PC-3 (cell line): Measurements from ENCODE around the gene RTN4RL1. TPM values are rescaled to one million over a fixed set of nuclear protein-coding genes. Genes with fewer than 3 reads are reported as not detected.

ENCODE experiments used
- ATAC-seq: fragments of 200-7000 bp; cut with Tn5 transposase; 2 replicates; pipeline ENCODE4 v1.9.1; 2020; ENCODE audit warnings: mild to moderate bottlenecking, moderate library complexity
- BruUV-seq: library from RNA; stranded (reverse); fragments of 400-500 nt; replicated peaks from 2 replicates; lab custom pipeline; 2021; lab: Mats Ljungman, UMichigan
- CTCF ChIA-PET: fragments of 300-600 bp; sonication (Branson Sonifier 250); formaldehyde crosslinking; loops from one replicate; lab custom pipeline; 2022; ENCODE audit warnings: antibody characterized with exemption; lab: Charles Lee
- POLR2A ChIA-PET: fragments of 300-600 bp; sonication (Branson Sonifier 250); formaldehyde crosslinking; loops from one replicate; lab custom pipeline; 2022; ENCODE audit warnings: antibody characterized with exemption; ENCODE audit not compliant: unreplicated experiment; lab: Charles Lee
- DNase-seq: peaks from one replicate; pipeline ENCODE4 v3.0.0-alpha.2; 2015
- H2AFZ ChIP-seq: fragments of 300-600 bp; sonication (generic); 2 replicates; pipeline ENCODE4 v1.6.0; 2016; ENCODE audit warnings: antibody characterized with exemption, low read length
- H3F3A ChIP-seq: fragments of 300-600 bp; sonication (generic); one replicate; pipeline ENCODE4 v1.6.0; 2017; ENCODE audit warnings: antibody characterized with exemption, low read length, control low read depth, mild to moderate bottlenecking; ENCODE audit not compliant: unreplicated experiment
- H3K27ac ChIP-seq: fragments of 300-600 bp; sonication (generic); 2 replicates; pipeline ENCODE4 v1.5.1; 2016; ENCODE audit warnings: mild to moderate bottlenecking, low read length
- H3K27me3 ChIP-seq: fragments of 300-600 bp; sonication (generic); 2 replicates; pipeline ENCODE4 v1.6.1; 2016; ENCODE audit warnings: low read length, mixed read lengths
- H3K36me3 ChIP-seq: fragments of 300-600 bp; sonication (generic); 2 replicates; pipeline ENCODE4 v1.6.1; 2016; ENCODE audit warnings: low read depth, mixed run types, low read length, mixed read lengths
- H3K4me1 ChIP-seq: fragments of 300-600 bp; sonication (generic); 2 replicates; pipeline ENCODE4 v1.5.1; 2016; ENCODE audit warnings: low read length; ENCODE audit not compliant: insufficient read depth
- H3K4me2 ChIP-seq: fragments of 300-600 bp; sonication (generic); 2 replicates; pipeline ENCODE4 v1.6.0; 2016; ENCODE audit warnings: low read length
- H3K4me3 ChIP-seq: fragments of 300-600 bp; sonication (generic); 2 replicates; pipeline ENCODE4 v1.5.1; 2016; ENCODE audit warnings: mild to moderate bottlenecking, low read length, mixed read lengths
- H3K79me2 ChIP-seq: fragments of 300-600 bp; sonication (generic); 2 replicates; pipeline ENCODE4 v1.6.1; 2017; ENCODE audit warnings: low read length, mixed read lengths
- H3K9ac ChIP-seq: fragments of 300-600 bp; sonication (generic); 2 replicates; pipeline ENCODE4 v1.6.0; 2016; ENCODE audit warnings: mild to moderate bottlenecking, low read length
- H3K9me2 ChIP-seq: fragments of 300-600 bp; sonication (generic); replicated peaks from 2 replicates; pipeline ENCODE4 v1.6.1; 2016; ENCODE audit warnings: mixed run types, low read length, mixed read lengths
- H3K9me3 ChIP-seq: fragments of 300-600 bp; sonication (generic); 2 replicates; pipeline ENCODE4 v1.6.1; 2016; ENCODE audit warnings: low read length, mixed read lengths
- H4K20me1 ChIP-seq: fragments of 300-600 bp; sonication (generic); 2 replicates; pipeline ENCODE4 v1.6.1; 2016; ENCODE audit warnings: low read length, mixed read lengths
- CTCF ChIP-seq: fragments of 300-600 bp; sonication (generic); conservative IDR thresholded peaks from 2 replicates; pipeline ENCODE4 v1.5.1; 2017; ENCODE audit warnings: antibody characterized with exemption, low read depth, mild to moderate bottlenecking, low read length
- EZH2 ChIP-seq: fragments of 300-600 bp; sonication (generic); IDR thresholded peaks from one replicate; pipeline ENCODE4 v1.6.1; 2017; ENCODE audit warnings: antibody characterized with exemption, mild to moderate bottlenecking, low read length; ENCODE audit not compliant: unreplicated experiment
- EZH2phosphoT487 ChIP-seq: fragments of 300-600 bp; sonication (generic); IDR thresholded peaks from 2 replicates; pipeline ENCODE4 v1.6.1; 2018; ENCODE audit warnings: mild to moderate bottlenecking, antibody characterized with exemption, low read length, borderline replicate concordance
- intact Hi-C: fragments of 100-400 bp; cut with micrococcal nuclease; formaldehyde crosslinking; loops from 2 replicates; pipeline ENCODE4 v1.9.0; 2023
- total RNA-seq: library from RNA; depleted of rRNA; stranded (reverse); fragments of >200 nt; gene quantifications from 2 replicates; pipeline ENCODE4 v1.2.3, GENCODE V29; 2014

Gene RTN4RL1
- total RNA-seq, 1 experiment from 2014 or later: 6.9 TPM

- no peak overlapping the region for H3K4me2 ChIP-seq
- TF ChIP-seq EZH2phosphoT487: no peak
- H3K9me3 ChIP-seq: no peaks in the 10 kb centered on the region
- no TSS peak for BruUV-seq
- intact Hi-C loops: no loop called here
- H3K9me2 ChIP-seq: no peaks in the 10 kb centered on the region
- no peaks in the 10 kb centered on the region for H3F3A ChIP-seq
- no peak overlapping the region for H2AFZ ChIP-seq
- POLR2A ChIA-PET: no interaction called here
- no peaks in the 10 kb centered on the region for H3K36me3 ChIP-seq
- H3K79me2 ChIP-seq: no peaks in the 10 kb centered on the region
- CTCF ChIA-PET: no interaction called here
- H4K20me1 ChIP-seq: no peaks in the 10 kb centered on the region
- H3K4me3 ChIP-seq: no peak overlapping the region
- no peak overlapping the region for H3K27ac ChIP-seq
- H3K27me3 ChIP-seq: no peaks in the 10 kb centered on the region
- peaks cover 8% of the 10 kb centered on the region; the same call in 1 of the 2 replicates for H3K4me1 ChIP-seq
- ATAC-seq (no peak), DNase-seq (no peak)
- H3K9ac ChIP-seq: no peak overlapping the region
These were observed 119.8 kb downstream of the RTN4RL1 start for GRCh38 chr17:1905190-1905913.

- BruUV-seq: no TSS peak
- intact Hi-C loops: no loop called here
These were observed 120.6 kb downstream of the RTN4RL1 start for GRCh38 chr17:1904273-1905182.

More at GRCh38 chr17:1904273-1905182, 120.6 kb downstream of the RTN4RL1 start:
- no peak for TF ChIP-seq EZH2phosphoT487
- no peak for TF ChIP-seq CTCF
- TF ChIP-seq EZH2: no peak
- Histone ChIP-seq H3K9ac (no peak overlapping the region), H3K79me2 (no peaks in the 10 kb centered on the region), H4K20me1 (no peaks in the 10 kb centered on the region), H3K4me3 (no peak overlapping the region), H3K4me2 (no peak overlapping the region), H3K4me1 (peaks cover 8% of the 10 kb centered on the region; the same call in 1 of the 2 replicates), H3K27ac (no peak overlapping the region), H3K9me3 (no peaks in the 10 kb centered on the region), H2AFZ (no peak overlapping the region), H3K9me2 (no peaks in the 10 kb centered on the region), H3K36me3 (no peaks in the 10 kb centered on the region), H3F3A (no peaks in the 10 kb centered on the region), H3K27me3 (no peaks in the 10 kb centered on the region)
- CTCF ChIA-PET: no interaction called here
- ATAC-seq: no peak
- DNase-seq: no peak
- POLR2A ChIA-PET: no interaction called here
